HL-60 (cell line): ENCODE data around the gene LRP5.

Experiments
- GABPA ChIP-seq: IDR thresholded peaks from 2 replicates; pipeline ENCODE4 v1.6.1; 2012; ENCODE audit warnings: low read depth
- POLR2AphosphoS5 ChIP-seq: IDR thresholded peaks from 2 replicates; pipeline ENCODE4 v1.6.1; 2012; ENCODE audit warnings: low read depth
- REST ChIP-seq: IDR thresholded peaks from 2 replicates; pipeline ENCODE4 v1.6.1; 2012; ENCODE audit warnings: low read depth; ENCODE audit not compliant: insufficient replicate concordance
- TF ChIP-seq, protein P1 (sequence below): IDR thresholded peaks from one replicate; pipeline ENCODE4 v1.5.1; 2011; ENCODE audit warnings: low read length, control low read depth, inconsistent platforms; ENCODE audit not compliant: insufficient read depth

- TF ChIP-seq POLR2AphosphoS5 (no peak), REST (no peak), GABPA (no peak)
- TF ChIP-seq, protein P1, sequence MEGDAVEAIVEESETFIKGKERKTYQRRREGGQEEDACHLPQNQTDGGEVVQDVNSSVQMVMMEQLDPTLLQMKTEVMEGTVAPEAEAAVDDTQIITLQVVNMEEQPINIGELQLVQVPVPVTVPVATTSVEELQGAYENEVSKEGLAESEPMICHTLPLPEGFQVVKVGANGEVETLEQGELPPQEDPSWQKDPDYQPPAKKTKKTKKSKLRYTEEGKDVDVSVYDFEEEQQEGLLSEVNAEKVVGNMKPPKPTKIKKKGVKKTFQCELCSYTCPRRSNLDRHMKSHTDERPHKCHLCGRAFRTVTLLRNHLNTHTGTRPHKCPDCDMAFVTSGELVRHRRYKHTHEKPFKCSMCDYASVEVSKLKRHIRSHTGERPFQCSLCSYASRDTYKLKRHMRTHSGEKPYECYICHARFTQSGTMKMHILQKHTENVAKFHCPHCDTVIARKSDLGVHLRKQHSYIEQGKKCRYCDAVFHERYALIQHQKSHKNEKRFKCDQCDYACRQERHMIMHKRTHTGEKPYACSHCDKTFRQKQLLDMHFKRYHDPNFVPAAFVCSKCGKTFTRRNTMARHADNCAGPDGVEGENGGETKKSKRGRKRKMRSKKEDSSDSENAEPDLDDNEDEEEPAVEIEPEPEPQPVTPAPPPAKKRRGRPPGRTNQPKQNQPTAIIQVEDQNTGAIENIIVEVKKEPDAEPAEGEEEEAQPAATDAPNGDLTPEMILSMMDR, result no peak
Observed at GRCh38 chr11:68381716-68382115, 69.3 kb downstream of the LRP5 start.
